ENCODE data around the gene SMARCA5.

GRCh38 chr4:143558286-143558685, 44.8 kb downstream of the SMARCA5 start:
- TF ChIP-seq, protein P1, sequence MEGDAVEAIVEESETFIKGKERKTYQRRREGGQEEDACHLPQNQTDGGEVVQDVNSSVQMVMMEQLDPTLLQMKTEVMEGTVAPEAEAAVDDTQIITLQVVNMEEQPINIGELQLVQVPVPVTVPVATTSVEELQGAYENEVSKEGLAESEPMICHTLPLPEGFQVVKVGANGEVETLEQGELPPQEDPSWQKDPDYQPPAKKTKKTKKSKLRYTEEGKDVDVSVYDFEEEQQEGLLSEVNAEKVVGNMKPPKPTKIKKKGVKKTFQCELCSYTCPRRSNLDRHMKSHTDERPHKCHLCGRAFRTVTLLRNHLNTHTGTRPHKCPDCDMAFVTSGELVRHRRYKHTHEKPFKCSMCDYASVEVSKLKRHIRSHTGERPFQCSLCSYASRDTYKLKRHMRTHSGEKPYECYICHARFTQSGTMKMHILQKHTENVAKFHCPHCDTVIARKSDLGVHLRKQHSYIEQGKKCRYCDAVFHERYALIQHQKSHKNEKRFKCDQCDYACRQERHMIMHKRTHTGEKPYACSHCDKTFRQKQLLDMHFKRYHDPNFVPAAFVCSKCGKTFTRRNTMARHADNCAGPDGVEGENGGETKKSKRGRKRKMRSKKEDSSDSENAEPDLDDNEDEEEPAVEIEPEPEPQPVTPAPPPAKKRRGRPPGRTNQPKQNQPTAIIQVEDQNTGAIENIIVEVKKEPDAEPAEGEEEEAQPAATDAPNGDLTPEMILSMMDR (IDR thresholded peaks at IDR 0.05), result no peak
- no peak for TF ChIP-seq POLR2A (IDR thresholded peaks at IDR 0.05)
